Measurements from ENCODE around the gene ODAD3. TPM values are rescaled to one million over a fixed set of nuclear protein-coding genes. Genes with fewer than 3 reads are reported as not detected.

The ODAD3 gene
- total RNA-seq, 2 experiments from 2014 or later = 0.19 TPM; not detected in 1

GRCh38 chr19:11373166-11373884, 61.6 kb downstream of the ODAD3 start:
- CTCF ChIA-PET = interaction anchor here (2.6 to 4.5 kb wide), 2 partner anchors 10 to 109 kb away, joined by 11 to 19 read pairs; partner anchors contain the start of gene EPOR
- POLR2A ChIA-PET = interaction anchor here (0.7 kb wide), 1 partner anchor 110 kb away, joined by 3 read pairs; no protein-coding TSS in a partner anchor

- CTCF ChIA-PET = interaction anchor here (0.8 to 1.4 kb wide), 3 partner anchors 10 to 112 kb away, joined by 3 to 4 read pairs (median 3); no protein-coding TSS in a partner anchor
- POLR2A ChIA-PET = no interaction called here
Measured at GRCh38 chr19:11370744-11371143, 64.2 kb downstream of the ODAD3 start.

Other genes with a start within 250 kb of the ODAD3 start
- gene KANK2, start 237.6 kb downstream of the ODAD3 start, total RNA-seq = 1 to 10 TPM; 1.5 to 3.2 TPM
- not detected for gene ANGPTL8, start 195.5 kb downstream of the ODAD3 start, total RNA-seq
- gene DOCK6, start 172.6 kb downstream of the ODAD3 start, total RNA-seq = 1 to 10 TPM; 2.2 to 3.0 TPM
- not detected for gene TSPAN16, start 139.0 kb downstream of the ODAD3 start, total RNA-seq
- gene RAB3D, start 95.5 kb downstream of the ODAD3 start, total RNA-seq = 1 to 10 TPM; 5.4 to 5.5 TPM
- gene TMEM205, start 88.9 kb downstream of the ODAD3 start, total RNA-seq = 10 to 100 TPM; 26.0 to 29.3 TPM
- 10 to 100 TPM; 10.9 to 12.1 TPM for gene CCDC159, start 88.6 kb downstream of the ODAD3 start, total RNA-seq
- 1 to 10 TPM; 1.3 to 1.7 TPM for gene PLPPR2, start 79.7 kb downstream of the ODAD3 start, total RNA-seq
- 1 to 10 TPM; 1.6 to 2.6 TPM for gene SWSAP1, start 60.5 kb downstream of the ODAD3 start, total RNA-seq
- gene EPOR, start 50.8 kb downstream of the ODAD3 start, total RNA-seq = 1 to 10 TPM; 4.9 to 5.2 TPM
- gene RGL3, start 15.8 kb downstream of the ODAD3 start, total RNA-seq = not detected
- gene PRKCSH, start 514 bp upstream of the ODAD3 start, total RNA-seq = 100 to 1,000 TPM; 254 to 256 TPM
- gene ELAVL3, start 45.9 kb upstream of the ODAD3 start, total RNA-seq = not detected
- gene ZNF653, start 70.7 kb upstream of the ODAD3 start, total RNA-seq = 10 to 100 TPM; 13.5 to 16.6 TPM
- 10 to 100 TPM; 52.4 to 56.4 TPM for gene ECSIT, start 94.0 kb upstream of the ODAD3 start, total RNA-seq
- gene CNN1, start 103.7 kb upstream of the ODAD3 start, total RNA-seq = not detected
- gene ELOF1, start 124.1 kb upstream of the ODAD3 start, total RNA-seq = 10 to 100 TPM; 64.2 to 68.5 TPM
- gene ACP5, start 142.5 kb upstream of the ODAD3 start, total RNA-seq = 1 to 10 TPM; 2.5 to 3.1 TPM
- 1 to 10 TPM; 5.3 to 5.4 TPM for gene ZNF627, start 162.4 kb upstream of the ODAD3 start, total RNA-seq

Measured in activated CD8-positive, alpha-beta memory T cell treated with anti-CD3 and anti-CD28 coated beads for 36 hours (primary cell).